Measurements from ENCODE around the gene SLC5A10.

The SLC5A10 gene

GRCh38 chr17:18951941-18952842 lies at the start of gene SLC5A10:
Gene SLC5A10, plus strand, starts transcription at chr17:18952165. Its CDS starts 41 bp downstream, at chr17:18952206.
- Histone ChIP-seq H3K27me3 (ENCODE audit: control insufficient read depth in 1 of 2, insufficient read depth in 2 of 2, low read length in 2 of 2) (no peaks in the 10 kb centered on the region), H3K9me3 (ENCODE audit: control insufficient read depth in 2 of 2, low read length in 2 of 2) (no peaks in the 10 kb centered on the region), H3K4me3 (ENCODE audit: low read length in 2 of 2) (no peak within 1 kb of the TSS), H3K36me3 (ENCODE audit: control insufficient read depth in 2 of 2, insufficient read depth in 2 of 2, low read length in 2 of 2) (no peaks in the 10 kb centered on the region), H3K27ac (ENCODE audit: low read length) (no peak within 1 kb of the TSS), H3K4me1 (ENCODE audit: control insufficient read depth, insufficient read depth, low read length) (no peaks in the 10 kb centered on the region), H3K9ac (ENCODE audit: low read length in 2 of 2) (no peak within 1 kb of the TSS)

GRCh38 chr17:18904482-18904881 lies 47.5 kb upstream of the SLC5A10 start:
- Histone ChIP-seq H3K36me3 (ENCODE audit: control insufficient read depth in 2 of 2, insufficient read depth in 2 of 2, low read length in 2 of 2) (peaks cover 3 to 11% of the 10 kb centered on the region in 2 donors), H3K27ac (ENCODE audit: low read length) (no peak overlapping the region), H3K27me3 (ENCODE audit: control insufficient read depth in 1 of 2, insufficient read depth in 2 of 2, low read length in 2 of 2) (no peaks in the 10 kb centered on the region), H3K9ac (ENCODE audit: low read length in 2 of 2) (no peak overlapping the region), H3K4me1 (ENCODE audit: control insufficient read depth, insufficient read depth, low read length) (no peaks in the 10 kb centered on the region), H3K9me3 (ENCODE audit: control insufficient read depth in 2 of 2, low read length in 2 of 2) (no peaks in the 10 kb centered on the region), H3K4me3 (ENCODE audit: low read length in 2 of 2) (no peak overlapping the region)

DNA sequence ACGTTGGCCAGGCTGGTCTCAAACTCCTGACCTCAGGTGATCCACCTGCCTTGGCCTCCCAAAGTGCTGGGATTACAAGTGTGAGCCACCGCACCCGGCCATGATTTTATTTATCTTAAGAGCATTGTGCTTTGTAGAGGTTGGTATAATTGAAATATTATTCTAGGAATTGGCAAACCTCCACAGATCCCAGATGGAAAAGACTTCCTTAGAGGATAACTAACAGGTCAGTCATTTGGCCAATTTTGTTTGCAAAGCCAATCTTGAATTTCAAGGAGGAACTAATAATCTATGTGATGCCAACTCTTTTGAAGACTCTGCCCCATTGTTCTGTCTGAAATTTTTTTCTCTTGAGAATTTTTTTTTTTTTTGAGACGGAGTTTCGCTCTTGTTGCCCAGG lies 46.7 kb upstream of the SLC5A10 start:
- Histone ChIP-seq H3K4me1 (ENCODE audit: control insufficient read depth, insufficient read depth, low read length) (no peaks in the 10 kb centered on the region), H3K27ac (ENCODE audit: low read length) (no peak overlapping the region), H3K9ac (ENCODE audit: low read length in 2 of 2) (no peak overlapping the region), H3K4me3 (ENCODE audit: low read length in 2 of 2) (no peak overlapping the region), H3K9me3 (ENCODE audit: control insufficient read depth in 2 of 2, low read length in 2 of 2) (no peaks in the 10 kb centered on the region), H3K27me3 (ENCODE audit: control insufficient read depth in 1 of 2, insufficient read depth in 2 of 2, low read length in 2 of 2) (no peaks in the 10 kb centered on the region), H3K36me3 (ENCODE audit: control insufficient read depth in 2 of 2, insufficient read depth in 2 of 2, low read length in 2 of 2) (peaks cover 3 to 12% of the 10 kb centered on the region in 2 donors)

- H3K36me3 ChIP-seq (ENCODE audit: control insufficient read depth in 2 of 2, insufficient read depth in 2 of 2, low read length in 2 of 2) = peaks cover 14 to 30% of the 10 kb centered on the region in 2 donors
- H3K27ac ChIP-seq (ENCODE audit: low read length) = no peak overlapping the region
Observed at GRCh38 chr17:18910326-18910725, 41.6 kb upstream of the SLC5A10 start.

DNA sequence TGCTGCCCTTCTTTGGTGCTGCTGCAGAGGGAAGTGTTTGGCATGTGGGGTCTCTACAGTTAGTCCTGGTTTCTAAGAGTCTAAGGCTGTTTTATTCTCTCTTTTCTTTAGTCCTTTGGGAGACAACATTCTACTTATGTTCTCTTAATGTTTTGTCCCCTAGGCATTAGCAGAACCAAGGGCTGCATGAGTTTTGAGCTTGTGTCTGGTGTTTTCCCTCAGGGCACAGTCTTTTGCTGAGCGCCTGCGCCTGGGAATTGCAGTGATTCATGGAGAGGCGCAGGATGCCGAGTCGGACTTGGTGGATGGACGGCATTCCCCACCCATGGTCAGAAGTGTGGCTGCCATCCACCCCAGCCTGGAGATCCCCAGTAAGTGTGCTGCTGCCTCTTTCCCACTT lies 41.1 kb upstream of the SLC5A10 start:
- Histone ChIP-seq H3K27ac (ENCODE audit: low read length) (no peak overlapping the region), H3K9me3 (ENCODE audit: control insufficient read depth in 2 of 2, low read length in 2 of 2) (no peaks in the 10 kb centered on the region), H3K4me1 (ENCODE audit: control insufficient read depth, insufficient read depth, low read length) (no peaks in the 10 kb centered on the region), H3K27me3 (ENCODE audit: control insufficient read depth in 1 of 2, insufficient read depth in 2 of 2, low read length in 2 of 2) (no peaks in the 10 kb centered on the region), H3K36me3 (ENCODE audit: control insufficient read depth in 2 of 2, insufficient read depth in 2 of 2, low read length in 2 of 2) (peaks cover 17 to 30% of the 10 kb centered on the region in 2 donors), H3K4me3 (ENCODE audit: low read length in 2 of 2) (no peak overlapping the region), H3K9ac (ENCODE audit: low read length in 2 of 2) (no peak overlapping the region)

More at GRCh38 chr17:18910326-18910725, 41.6 kb upstream of the SLC5A10 start:
- no peak overlapping the region for H3K4me3 ChIP-seq (ENCODE audit: low read length in 2 of 2)
- no peaks in the 10 kb centered on the region for H3K9me3 ChIP-seq (ENCODE audit: control insufficient read depth in 2 of 2, low read length in 2 of 2)
- no peaks in the 10 kb centered on the region for H3K4me1 ChIP-seq (ENCODE audit: control insufficient read depth, insufficient read depth, low read length)
- no peaks in the 10 kb centered on the region for H3K27me3 ChIP-seq (ENCODE audit: control insufficient read depth in 1 of 2, insufficient read depth in 2 of 2, low read length in 2 of 2)
- no peak overlapping the region for H3K9ac ChIP-seq (ENCODE audit: low read length in 2 of 2)

GRCh38 chr17:18916816-18917500 lies 35.0 kb upstream of the SLC5A10 start:
- H3K27me3 ChIP-seq (ENCODE audit: control insufficient read depth in 1 of 2, insufficient read depth in 2 of 2, low read length in 2 of 2) = no peaks in the 10 kb centered on the region
- H3K4me3 ChIP-seq (ENCODE audit: low read length in 2 of 2) = no peak overlapping the region
- peaks cover 18 to 19% of the 10 kb centered on the region in 2 donors for H3K36me3 ChIP-seq (ENCODE audit: control insufficient read depth in 2 of 2, insufficient read depth in 2 of 2, low read length in 2 of 2)
- no peaks in the 10 kb centered on the region for H3K9me3 ChIP-seq (ENCODE audit: control insufficient read depth in 2 of 2, low read length in 2 of 2)
- peaks cover 4% of the 10 kb centered on the region for H3K4me1 ChIP-seq (ENCODE audit: control insufficient read depth, insufficient read depth, low read length)
- H3K27ac ChIP-seq (ENCODE audit: low read length) = no peak overlapping the region
- no peak overlapping the region for H3K9ac ChIP-seq (ENCODE audit: low read length in 2 of 2)

GRCh38 chr17:18917506-18918032 lies 34.4 kb upstream of the SLC5A10 start:
- H3K9me3 ChIP-seq (ENCODE audit: control insufficient read depth in 2 of 2, low read length in 2 of 2) = no peaks in the 10 kb centered on the region

GRCh38 chr17:18919963-18920362 lies 32.0 kb upstream of the SLC5A10 start:
- H3K4me3 ChIP-seq (ENCODE audit: low read length in 2 of 2) = no peak overlapping the region
- no peaks in the 10 kb centered on the region for H3K9me3 ChIP-seq (ENCODE audit: control insufficient read depth in 2 of 2, low read length in 2 of 2)
- H3K27ac ChIP-seq (ENCODE audit: low read length) = peak overlapping the region; percentile 41
- H3K4me1 ChIP-seq (ENCODE audit: control insufficient read depth, insufficient read depth, low read length) = peaks cover 8% of the 10 kb centered on the region
- no peaks in the 10 kb centered on the region for H3K27me3 ChIP-seq (ENCODE audit: control insufficient read depth in 1 of 2, insufficient read depth in 2 of 2, low read length in 2 of 2)
- no peak overlapping the region for H3K9ac ChIP-seq (ENCODE audit: low read length in 2 of 2)
- H3K36me3 ChIP-seq (ENCODE audit: control insufficient read depth in 2 of 2, insufficient read depth in 2 of 2, low read length in 2 of 2) = peaks cover 7 to 13% of the 10 kb centered on the region in 2 donors

More at GRCh38 chr17:18917506-18918032, 34.4 kb upstream of the SLC5A10 start:
- peaks cover 12 to 16% of the 10 kb centered on the region in 2 donors for H3K36me3 ChIP-seq (ENCODE audit: control insufficient read depth in 2 of 2, insufficient read depth in 2 of 2, low read length in 2 of 2)
- peaks cover 8% of the 10 kb centered on the region for H3K4me1 ChIP-seq (ENCODE audit: control insufficient read depth, insufficient read depth, low read length)
- no peak overlapping the region for H3K9ac ChIP-seq (ENCODE audit: low read length in 2 of 2)
- H3K4me3 ChIP-seq (ENCODE audit: low read length in 2 of 2) = no peak overlapping the region
- no peaks in the 10 kb centered on the region for H3K27me3 ChIP-seq (ENCODE audit: control insufficient read depth in 1 of 2, insufficient read depth in 2 of 2, low read length in 2 of 2)
- no peak overlapping the region for H3K27ac ChIP-seq (ENCODE audit: low read length)

DNA sequence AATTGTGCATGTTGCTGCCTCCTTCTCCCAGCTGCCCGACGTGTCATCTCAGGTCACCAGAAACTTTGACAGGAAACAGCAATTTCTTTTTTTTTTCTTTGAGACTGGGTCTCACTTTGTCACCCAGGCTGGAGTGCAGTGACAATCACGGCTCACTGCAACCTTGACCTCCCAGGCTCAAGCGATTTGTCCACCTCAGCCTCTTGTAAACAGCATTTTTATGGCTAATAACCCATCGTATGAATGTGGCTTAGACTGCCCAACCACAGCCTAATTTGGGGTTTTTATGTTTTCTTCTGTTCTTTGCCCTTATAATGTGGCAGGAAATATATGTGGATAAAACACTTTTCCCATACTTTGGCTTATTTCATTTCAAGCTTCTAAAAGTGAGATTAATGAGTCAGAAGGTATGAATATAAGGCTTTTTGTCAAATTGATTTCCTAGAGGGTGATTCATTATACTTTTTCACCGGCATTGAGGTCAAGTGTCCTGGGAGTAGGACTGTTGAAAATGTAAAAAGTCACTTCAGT lies 31.0 kb upstream of the SLC5A10 start:
- Histone ChIP-seq H3K27ac (ENCODE audit: low read length) (no peak overlapping the region), H3K4me3 (ENCODE audit: low read length in 2 of 2) (no peak overlapping the region), H3K27me3 (ENCODE audit: control insufficient read depth in 1 of 2, insufficient read depth in 2 of 2, low read length in 2 of 2) (no peaks in the 10 kb centered on the region), H3K9me3 (ENCODE audit: control insufficient read depth in 2 of 2, low read length in 2 of 2) (no peaks in the 10 kb centered on the region), H3K36me3 (ENCODE audit: control insufficient read depth in 2 of 2, insufficient read depth in 2 of 2, low read length in 2 of 2) (peaks cover 3 to 14% of the 10 kb centered on the region in 2 donors), H3K9ac (ENCODE audit: low read length in 2 of 2) (no peak overlapping the region), H3K4me1 (ENCODE audit: control insufficient read depth, insufficient read depth, low read length) (peaks cover 8% of the 10 kb centered on the region)

GRCh38 chr17:18921485-18921884 lies 30.5 kb upstream of the SLC5A10 start:
- Histone ChIP-seq H3K36me3 (ENCODE audit: control insufficient read depth in 2 of 2, insufficient read depth in 2 of 2, low read length in 2 of 2) (peaks cover 3 to 14% of the 10 kb centered on the region in 2 donors), H3K4me1 (ENCODE audit: control insufficient read depth, insufficient read depth, low read length) (peaks cover 8% of the 10 kb centered on the region), H3K4me3 (ENCODE audit: low read length in 2 of 2) (no peak overlapping the region), H3K9ac (ENCODE audit: low read length in 2 of 2) (no peak overlapping the region), H3K27ac (ENCODE audit: low read length) (no peak overlapping the region), H3K27me3 (ENCODE audit: control insufficient read depth in 1 of 2, insufficient read depth in 2 of 2, low read length in 2 of 2) (no peaks in the 10 kb centered on the region), H3K9me3 (ENCODE audit: control insufficient read depth in 2 of 2, low read length in 2 of 2) (no peaks in the 10 kb centered on the region)

Data from stomach smooth muscle (tissue), 2 donors.